Hepatic stellate cell (primary cell): ENCODE measurements around the gene HS3ST4.

Experiments used
- DNase-seq: peaks from one replicate; pipeline ENCODE4 v3.0.0; 2011; ENCODE audit warnings: low spot score

HS3ST4 gene

DNA sequence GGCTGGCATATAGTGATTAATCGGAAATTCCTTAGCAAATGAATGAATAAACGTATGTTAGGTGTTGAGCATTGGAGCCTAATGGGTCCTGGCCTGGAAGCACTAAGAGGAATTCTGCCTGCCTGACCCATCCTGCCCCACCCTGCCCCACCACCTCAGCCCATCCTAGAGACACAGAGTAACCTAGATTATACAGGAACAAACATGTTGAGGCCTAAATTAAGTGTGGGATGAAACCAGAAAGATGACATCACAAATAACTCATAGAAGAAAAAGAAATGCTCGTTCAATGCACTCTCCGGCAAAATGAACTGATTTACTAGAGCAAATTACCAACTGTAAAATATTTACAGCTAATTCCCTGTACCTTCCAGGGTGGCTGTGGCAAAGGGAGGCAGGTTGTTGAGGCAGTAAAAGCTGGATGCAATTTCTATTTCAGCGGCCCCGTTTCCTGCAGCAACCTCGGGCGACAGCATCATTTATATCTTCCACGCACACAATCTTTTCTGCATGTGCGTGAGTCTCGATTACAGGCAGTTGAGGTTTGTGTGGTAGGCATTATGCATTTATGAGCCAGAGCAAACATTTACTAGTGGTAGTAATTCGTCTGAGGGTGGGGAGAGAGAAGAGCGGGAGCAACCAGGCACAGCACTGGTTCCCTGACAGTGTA, 417.2 kb downstream of the HS3ST4 start:
- no peak for DNase-seq

DNA sequence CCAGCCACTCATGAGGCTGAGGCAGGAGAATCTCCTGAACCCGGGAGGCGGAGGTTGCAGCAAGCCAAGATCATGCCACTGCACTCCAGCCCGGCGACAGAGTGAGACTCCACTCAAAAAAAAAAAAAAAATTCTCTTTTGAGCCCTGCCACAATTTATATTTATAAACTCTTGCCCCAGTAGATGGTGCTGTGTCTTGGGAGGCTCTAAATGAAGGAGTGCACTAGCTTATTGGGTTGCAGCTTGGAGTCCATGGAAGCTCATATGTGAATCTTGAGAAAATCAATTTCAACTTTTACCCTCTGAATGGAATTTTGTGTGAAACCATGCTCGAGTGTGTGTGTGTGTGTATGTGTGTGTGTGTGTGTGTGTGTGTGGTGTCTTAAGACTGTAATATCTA, 420.1 kb downstream of the HS3ST4 start:
- no peak for DNase-seq

DNA sequence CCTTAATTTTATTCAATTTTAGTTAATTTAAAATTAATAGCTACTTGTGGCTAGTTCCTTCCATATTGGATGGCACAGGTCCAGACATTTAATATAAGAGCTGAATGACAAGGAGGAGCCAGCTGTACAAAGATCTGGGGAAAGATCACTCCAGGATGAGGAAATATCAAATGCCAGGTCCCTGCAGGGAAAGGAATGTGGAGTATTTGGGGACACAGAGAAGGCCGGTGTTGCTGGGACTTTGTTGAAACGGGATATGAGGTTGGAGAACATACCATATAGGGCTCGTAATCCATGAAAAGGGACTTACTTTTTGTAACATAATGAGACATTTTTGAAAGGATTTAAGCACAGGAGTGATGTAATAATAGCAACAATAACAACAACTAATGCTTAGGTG, 426.8 kb downstream of the HS3ST4 start:
- no peak for DNase-seq

DNA sequence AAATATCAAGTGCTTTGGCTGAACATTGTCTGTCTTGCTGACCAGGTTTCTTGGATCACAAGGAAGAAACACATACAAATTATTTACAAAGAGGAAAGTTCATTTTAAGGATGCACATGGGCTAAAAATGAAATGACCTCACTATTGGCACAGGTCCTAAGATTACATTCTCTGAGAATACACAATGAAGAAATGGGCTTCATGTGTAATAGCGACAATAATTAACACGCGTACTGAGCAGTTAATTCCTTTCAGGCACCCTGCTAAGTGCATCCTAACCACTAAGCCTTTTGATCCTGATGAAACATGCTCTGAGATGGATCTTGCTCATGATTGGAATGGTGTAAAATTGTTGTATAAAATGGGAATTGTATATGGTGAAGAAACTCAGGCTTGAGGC, 429.0 kb downstream of the HS3ST4 start:
- DNase-seq = no peak

DNA sequence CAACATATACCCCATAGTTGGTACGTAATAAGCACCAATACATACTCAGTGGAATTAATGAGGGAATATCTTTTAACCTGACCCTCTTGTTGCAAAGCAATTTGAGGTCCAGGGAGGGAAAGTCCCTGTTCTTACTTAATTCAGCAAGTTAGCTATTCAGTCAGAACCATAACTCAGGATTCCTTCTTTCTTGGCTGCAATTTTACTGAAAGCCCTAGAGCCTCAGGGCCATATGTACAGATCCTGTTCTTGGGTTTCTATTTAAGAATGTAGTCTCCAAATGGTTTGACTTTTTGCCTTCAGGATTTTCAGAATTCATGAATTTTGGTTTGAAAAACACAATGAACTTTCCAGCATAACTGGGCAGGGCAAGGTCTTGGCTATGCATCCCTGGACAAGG, 436.5 kb downstream of the HS3ST4 start:
- DNase-seq = no peak

DNA sequence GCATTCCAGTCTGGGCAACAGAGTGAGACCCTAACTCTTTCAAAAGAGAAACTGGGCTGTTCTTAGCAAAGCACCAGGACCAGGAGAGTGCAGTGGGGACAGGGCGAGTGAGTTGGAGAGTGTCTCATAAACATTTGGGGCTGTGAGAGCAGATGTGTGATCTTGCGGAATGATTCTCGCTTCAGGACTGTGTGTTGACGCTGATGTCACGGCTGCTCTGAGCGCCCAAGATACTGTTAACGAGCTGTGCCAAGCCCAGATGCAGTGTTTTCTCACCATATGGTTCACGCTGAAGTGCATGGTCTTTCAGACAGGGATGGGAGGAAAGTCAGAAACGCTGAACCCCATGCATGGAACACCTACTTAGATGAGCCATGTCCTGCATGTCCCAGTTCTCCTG, 438.2 kb downstream of the HS3ST4 start:
- no peak for DNase-seq

DNA sequence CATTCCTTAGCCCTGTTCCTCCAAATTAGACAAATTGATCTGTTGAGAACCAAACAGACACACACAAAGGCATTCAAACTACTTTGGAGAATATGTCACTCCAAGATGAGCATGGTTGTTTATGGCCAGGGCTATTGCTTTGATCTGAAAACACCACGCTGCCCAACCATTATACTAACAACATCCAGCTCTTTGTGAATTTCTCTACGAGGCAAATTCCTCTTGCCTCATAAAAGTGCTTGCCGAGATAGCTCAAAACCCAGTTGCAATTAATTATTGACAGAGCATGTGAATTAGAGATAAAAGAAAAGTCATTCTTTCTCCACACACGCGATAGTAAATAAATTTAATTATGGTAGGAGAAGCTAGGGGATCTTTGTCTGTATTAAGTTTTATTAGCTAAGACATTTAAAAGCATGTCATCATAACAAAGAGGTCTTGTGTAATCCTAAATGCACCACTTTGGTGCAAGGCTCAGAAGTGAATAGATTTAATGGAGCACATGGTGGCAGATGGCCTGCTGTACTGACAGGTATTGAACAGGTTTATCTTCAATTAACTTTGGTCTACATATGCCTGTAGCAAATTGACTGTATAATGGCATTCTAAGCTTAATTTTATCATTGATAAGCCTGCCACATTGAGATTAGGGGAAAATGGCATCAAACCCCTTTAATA, 441.8 kb downstream of the HS3ST4 start:
- no peak for DNase-seq

DNA sequence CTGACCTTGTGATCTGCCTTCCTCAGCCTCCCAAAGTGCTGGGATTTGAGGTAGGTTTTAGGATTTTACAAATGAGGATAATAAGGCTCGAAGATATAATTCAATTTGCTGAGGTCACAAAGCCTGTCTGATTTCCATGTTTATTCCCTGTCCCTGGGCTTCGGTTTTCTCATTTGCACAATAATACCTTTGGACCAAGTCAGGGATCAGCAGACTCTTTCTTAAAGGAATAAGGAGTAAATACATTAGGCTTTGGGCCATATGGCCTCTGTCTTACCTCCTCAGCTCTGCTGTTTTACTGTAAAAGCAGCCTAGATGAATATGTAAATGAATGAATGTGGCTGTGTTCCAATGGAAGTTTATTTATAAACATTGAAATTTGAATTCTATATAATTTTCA, 442.8 kb downstream of the HS3ST4 start:
- DNase-seq = no peak

DNA sequence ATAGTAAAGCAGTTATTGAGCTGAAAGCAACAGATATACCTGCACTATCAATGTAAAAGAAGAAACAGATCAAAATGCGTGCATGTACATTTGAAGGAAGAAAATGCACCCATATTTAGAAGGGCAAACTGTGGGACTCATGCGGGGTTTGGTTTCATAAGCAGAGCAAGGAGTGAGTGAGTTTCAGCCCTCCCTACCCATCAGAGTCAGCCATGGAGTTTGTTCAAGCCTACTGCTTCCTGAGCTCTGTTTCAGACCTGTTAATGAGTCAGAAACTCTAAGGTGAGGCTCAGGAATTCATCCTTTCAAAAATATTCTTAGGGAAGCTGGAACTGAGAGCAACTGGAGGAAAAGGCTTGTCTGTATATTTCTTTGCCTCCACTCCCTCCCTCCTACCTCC, 446.2 kb downstream of the HS3ST4 start:
- DNase-seq = no peak

DNA sequence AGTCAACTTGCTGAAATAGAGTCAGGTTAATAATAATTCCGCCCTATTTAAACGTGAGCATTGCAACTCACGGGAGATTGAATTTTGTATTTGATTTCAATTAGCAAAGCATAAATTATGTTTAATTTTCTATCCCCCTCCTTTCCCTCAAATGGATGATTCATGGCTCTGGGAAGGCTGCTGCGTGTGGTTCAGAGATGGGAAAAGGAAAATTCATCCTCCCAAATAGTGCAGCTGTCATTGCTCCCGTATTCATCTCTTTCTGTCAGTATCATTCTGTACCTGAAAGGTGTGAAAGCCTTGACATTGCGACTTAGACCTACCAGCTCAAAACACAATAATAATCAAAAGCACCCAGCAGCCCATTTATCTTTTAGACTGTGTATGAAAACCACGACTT, 447.3 kb downstream of the HS3ST4 start:
- no peak for DNase-seq

DNA sequence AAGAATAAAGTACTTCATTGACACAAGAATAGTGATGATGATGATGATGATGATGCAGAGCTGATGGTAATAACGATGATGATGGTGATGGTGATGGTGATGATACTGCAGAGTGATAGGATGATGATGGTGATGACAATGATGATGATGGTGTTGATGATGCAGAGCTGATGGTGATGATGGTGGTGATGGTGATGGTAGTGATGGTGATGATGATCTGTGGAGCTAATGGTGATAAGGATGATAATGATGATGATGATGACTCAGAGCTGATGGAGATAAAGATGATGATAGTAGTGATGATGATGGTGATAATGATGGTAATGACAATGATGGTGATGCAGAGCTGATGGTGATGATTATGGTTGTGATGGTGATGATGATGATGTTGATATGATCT, 448.1 kb downstream of the HS3ST4 start:
- no peak for DNase-seq

DNA sequence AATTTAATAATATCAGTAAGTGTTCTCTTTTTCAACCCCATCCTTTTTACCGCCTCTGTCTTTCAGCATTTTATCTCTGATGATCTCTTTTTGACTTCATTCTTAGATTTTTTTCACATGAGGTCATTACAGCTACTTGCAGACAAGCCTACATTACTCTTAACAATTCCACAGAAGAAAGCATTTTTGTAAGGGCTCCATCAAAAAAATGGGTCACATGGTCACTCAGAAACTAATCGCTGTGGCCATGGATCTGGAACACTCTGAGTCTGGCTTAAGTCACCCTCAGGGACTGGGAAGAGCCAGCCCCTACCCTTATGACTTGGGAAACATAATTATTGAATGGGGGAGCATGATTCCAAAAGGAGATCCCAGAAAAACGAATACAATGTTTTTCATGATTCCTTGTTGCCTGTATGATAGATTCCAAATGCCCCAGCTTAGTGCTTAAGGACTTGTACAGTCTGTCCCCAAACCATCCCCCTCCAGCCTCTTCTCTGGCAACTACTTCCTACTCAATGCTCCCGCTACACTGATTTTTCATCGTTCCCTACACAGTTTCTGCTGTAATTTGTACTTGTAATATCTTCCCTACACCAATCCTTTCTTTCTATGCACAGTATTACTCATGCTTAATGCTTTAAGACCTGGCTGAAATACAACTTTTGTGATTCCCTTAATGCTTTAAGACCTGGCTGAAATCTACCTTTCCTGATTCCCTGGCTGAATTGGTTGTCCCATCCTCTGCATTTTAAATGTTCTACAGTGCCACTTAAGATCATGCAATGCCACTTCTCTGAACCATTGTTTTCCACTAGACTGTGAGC, 457.8 kb downstream of the HS3ST4 start:
- DNase-seq = no peak

DNA sequence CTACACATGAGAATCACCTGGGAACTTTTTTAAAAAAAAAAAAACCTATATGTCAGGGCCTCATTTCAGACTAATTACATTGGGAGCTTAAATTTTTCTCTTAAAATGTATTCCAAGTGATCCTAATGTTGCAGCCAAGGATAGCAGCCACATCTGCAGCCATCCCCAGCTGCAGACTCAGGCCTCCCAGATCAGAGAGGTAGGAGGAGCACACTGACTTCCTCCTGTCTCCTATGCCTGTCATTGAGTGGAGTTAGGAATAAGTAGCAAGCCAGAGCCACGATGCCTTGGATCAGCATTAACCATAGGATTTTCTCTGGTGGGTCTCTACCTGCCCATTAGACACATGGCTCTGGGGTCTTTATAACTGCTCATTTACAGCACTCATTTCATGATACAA, 463.5 kb downstream of the HS3ST4 start:
- no peak for DNase-seq

DNA sequence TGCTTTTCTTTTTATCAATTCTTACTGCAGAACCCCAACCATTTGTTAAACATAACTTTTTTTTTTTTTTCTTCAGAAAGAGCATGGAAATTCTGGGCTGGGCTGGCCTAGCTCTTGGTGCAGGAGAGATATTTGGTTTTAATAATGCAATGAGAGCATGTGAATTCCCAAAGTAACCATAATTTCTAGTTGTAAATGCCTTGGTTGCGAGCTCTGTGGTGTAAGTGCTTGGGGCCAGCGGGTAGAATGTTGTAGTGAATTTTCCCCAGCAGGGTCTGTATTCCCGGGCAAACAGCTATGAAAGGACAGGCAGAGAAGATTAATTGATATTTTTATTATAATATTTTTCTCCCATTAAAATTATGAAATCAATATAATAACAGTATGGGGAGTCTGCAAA, 465.6 kb downstream of the HS3ST4 start:
- DNase-seq = no peak

DNA sequence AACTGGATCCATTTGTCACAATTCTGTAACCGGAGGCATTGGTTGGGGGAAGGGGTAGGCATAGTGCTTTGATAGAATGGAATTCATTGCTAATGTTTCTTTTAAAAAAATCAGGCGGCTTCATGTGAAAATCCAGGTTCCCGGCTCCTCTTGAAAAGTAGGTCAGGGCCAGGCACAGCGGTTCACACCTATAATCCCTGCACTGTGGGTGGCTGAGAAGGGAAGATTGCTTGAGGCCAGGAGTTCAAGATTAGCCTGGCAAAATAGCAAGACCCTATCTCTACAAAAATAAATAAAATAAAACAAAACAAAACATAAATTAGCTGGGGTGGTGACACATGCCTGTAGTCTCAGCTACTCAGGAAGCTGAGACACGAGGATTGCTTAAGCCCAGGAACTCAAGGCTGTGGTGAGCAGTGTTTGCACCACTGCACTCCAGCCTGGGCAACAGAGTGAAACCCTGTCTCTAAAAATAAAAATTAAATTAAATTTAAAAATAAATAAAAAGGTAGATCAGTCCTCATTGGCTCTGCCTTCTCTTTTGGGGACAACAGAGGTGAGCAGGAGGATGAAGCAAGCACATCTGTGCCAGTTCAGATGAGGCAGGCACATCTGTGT, 466.5 kb downstream of the HS3ST4 start:
- no peak for DNase-seq

DNA sequence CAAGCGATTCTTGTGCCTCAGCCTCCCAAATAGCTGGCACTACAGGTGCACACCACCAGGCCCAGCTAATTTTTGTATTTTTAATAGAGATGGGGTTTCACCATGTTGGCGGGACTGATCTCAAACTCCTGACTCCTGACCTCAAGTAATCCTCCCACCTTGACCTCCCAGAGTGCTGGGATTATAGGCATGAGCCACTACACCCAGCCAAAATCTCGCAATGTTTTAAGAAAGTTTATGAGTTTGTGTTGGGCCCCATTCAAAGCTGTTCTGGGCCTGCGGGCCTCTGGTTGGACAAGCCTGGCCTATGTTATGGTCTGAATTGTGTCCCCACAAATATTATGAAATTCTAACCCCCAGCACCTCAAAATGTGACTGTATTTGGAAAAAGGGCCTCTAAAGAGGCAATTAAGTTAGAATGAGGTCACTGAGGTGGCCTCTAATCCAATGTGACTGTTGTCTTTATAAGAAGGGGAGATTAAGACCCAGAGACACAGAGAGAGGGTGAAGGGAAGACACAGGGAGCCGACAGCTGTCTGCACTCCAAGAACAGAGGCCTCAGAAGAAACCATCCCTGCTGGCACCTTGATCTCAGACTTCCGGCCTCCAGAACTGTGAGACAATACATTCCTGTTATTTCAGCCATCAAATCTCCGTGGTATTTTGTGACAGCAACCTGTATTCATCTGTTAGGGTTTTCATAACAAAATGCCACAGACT, 469.9 kb downstream of the HS3ST4 start:
- DNase-seq = no peak

DNA sequence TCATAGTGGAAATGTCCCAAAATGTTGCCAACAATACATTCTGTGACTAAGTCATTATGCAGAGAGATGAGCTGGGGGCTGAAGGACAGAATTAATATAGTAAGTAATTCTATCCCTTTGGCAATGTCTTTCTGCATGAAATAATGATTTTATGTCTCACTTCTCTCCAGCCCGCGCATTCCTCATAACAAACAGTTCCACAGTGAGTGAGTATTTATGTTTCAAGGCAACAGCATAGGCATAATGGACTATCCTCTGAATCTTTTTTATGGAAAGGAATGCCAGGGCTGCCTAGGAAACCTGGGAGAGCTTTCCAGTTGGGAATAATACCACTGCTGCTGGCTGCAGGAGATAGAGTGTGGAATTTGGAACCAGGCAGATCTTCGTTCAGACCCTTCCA, 477.7 kb downstream of the HS3ST4 start:
- no peak for DNase-seq

DNA sequence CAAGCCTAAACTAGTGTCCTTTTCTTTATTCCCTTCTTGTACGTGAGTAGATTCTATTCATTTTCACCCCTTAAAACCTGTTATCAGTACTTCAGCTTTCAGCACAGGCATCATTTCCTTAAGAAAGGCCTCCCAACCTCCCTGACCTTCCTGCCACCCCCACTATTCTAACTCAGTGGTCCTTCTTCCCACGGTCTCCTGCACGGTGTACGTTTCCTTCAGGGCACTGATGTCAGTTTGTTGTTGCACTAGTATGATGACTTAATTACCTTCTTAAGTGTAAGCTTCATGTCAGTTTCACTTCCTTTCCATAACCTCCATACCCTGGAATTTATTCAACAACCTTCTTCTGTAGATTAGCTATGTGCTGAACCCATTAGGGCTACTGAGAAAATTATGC, 484.2 kb downstream of the HS3ST4 start:
- no peak for DNase-seq

DNA sequence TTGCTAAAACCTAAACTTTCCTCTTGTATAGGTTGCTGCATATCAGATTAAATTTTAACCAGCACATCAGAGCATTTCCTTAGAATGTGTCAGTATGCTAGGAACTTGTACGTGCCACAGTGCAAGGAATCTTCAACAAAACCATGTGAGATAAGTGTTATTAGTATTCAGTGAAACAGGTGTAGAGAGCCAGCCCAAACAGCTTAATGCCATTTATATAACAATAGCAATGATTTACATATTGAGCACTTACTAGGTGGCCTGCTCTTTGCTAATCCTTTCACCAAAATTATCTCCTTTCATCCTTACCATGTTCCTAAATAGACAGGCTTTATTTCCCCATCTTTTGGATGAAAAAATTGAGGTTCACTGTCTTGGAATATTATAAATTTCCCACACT, 485.7 kb downstream of the HS3ST4 start:
- DNase-seq = no peak

DNA sequence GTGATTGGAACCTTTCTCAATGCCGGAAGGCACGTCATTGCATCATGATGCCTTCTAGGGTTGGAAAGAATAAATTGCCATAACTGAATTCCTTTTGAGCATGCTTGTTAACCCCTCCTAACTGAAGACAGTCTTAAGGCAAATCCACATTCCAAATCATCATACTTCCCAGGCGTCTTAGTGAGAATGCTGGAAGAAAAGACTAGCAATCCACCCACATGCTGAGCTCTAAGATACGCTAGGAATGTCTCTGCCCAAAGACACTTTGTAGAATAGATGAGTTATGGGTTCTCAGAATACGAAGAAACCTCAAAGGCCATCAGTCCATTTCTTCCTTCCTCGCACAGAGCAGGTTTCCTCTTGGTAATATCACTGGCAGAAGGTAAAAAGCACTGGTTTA, 486.5 kb downstream of the HS3ST4 start:
- no peak for DNase-seq

DNA sequence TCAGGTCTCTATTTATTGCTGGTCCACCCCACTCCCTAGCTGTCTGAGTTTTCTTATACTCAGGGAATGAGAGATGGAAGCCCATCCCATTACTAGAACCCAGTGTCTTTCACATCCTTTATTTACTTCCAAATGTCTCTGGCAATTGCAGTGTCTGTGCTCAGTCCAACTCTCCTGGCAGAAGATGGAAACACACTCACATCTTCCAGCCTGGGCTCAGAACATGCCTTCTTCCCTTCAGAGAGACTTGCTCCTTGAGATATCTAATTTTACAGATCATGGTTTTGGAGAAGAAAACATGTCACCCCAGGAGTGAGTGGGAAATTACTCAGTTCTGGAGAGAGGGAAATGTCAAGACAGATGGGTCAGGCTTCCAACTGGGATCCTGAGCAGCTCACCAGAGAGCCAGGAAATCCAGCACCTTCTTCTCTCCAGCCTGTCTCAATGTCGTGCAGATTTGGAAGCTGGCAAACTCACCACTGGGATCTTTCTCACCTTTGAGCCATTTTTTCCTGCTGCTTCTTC, 494.4 kb downstream of the HS3ST4 start:
- DNase-seq = no peak
